ENCODE data around the gene CLIC5. TPM values are rescaled to one million over a fixed set of nuclear protein-coding genes. Genes with fewer than 3 reads are reported as not detected.

The CLIC5 gene
- total RNA-seq, 1 donor from 2014 or later, result 0.32 TPM

- Mint-ChIP-seq H3K4me3 (ENCODE audit: unreplicated experiment) (no peak overlapping the region), H3K27ac (ENCODE audit: unreplicated experiment) (no peak overlapping the region), H3K9me3 (ENCODE audit: unreplicated experiment) (peaks cover 2% of the 10 kb centered on the region), H3K36me3 (ENCODE audit: low read depth, unreplicated experiment) (no peaks in the 10 kb centered on the region), H3K4me1 (ENCODE audit: low read depth, unreplicated experiment) (no peaks in the 10 kb centered on the region), H3K27me3 (ENCODE audit: low read depth, unreplicated experiment) (peaks cover 2% of the 10 kb centered on the region)
- Histone ChIP-seq H3K9me3 (ENCODE audit: insufficient read depth, low read depth, low read length) (peaks cover 2% of the 10 kb centered on the region), H4K20me1 (ENCODE audit: insufficient read depth, low read length) (no peaks in the 10 kb centered on the region), H3K27me3 (ENCODE audit: insufficient read depth, low read length) (peaks cover 4% of the 10 kb centered on the region), H3K4me3 (ENCODE audit: insufficient read depth, low read depth, low read length) (no peak overlapping the region), H3K36me3 (ENCODE audit: insufficient read depth, low read length) (no peaks in the 10 kb centered on the region), H2AFZ (ENCODE audit: low read depth, low read length) (no peak overlapping the region), H3K4me1 (ENCODE audit: insufficient read depth, low read length) (no peaks in the 10 kb centered on the region), H3K79me2 (ENCODE audit: insufficient read depth, low read length) (no peaks in the 10 kb centered on the region), H3K4me2 (ENCODE audit: low read length) (no peak overlapping the region), H3K9ac (ENCODE audit: low read length) (no peak overlapping the region), H3K27ac (ENCODE audit: low read depth, low read length) (no peak overlapping the region)
- TF ChIP-seq CTCF (IDR thresholded peaks at IDR 0.05; ENCODE audit: insufficient read depth, low read depth, low read length) (no peak), EZH2 (IDR thresholded peaks at IDR 0.05; ENCODE audit: insufficient read depth, low read length) (no peak)
- FAIRE-seq, result no peak
- DNase-seq (ENCODE audit: low read depth), result no peak
These were observed 41.1 kb downstream of the CLIC5 start for GRCh38 chr6:45974596-45974995.

GRCh38 chr6:45972795-45973503, 42.7 kb downstream of the CLIC5 start:
- FAIRE-seq (no peak), DNase-seq (ENCODE audit: low read depth) (no peak)
- Histone ChIP-seq H3K9me3 (ENCODE audit: insufficient read depth, low read depth, low read length) (peaks cover 2% of the 10 kb centered on the region), H3K4me1 (ENCODE audit: insufficient read depth, low read length) (no peaks in the 10 kb centered on the region), H3K79me2 (ENCODE audit: insufficient read depth, low read length) (no peaks in the 10 kb centered on the region), H3K4me2 (ENCODE audit: low read length) (no peak overlapping the region), H4K20me1 (ENCODE audit: insufficient read depth, low read length) (no peaks in the 10 kb centered on the region), H2AFZ (ENCODE audit: low read depth, low read length) (no peak overlapping the region), H3K27ac (ENCODE audit: low read depth, low read length) (no peak overlapping the region), H3K4me3 (ENCODE audit: insufficient read depth, low read depth, low read length) (no peak overlapping the region), H3K9ac (ENCODE audit: low read length) (no peak overlapping the region), H3K36me3 (ENCODE audit: insufficient read depth, low read length) (no peaks in the 10 kb centered on the region), H3K27me3 (ENCODE audit: insufficient read depth, low read length) (no peaks in the 10 kb centered on the region)
- no peak overlapping the region for H3K27ac Mint-ChIP-seq (ENCODE audit: unreplicated experiment)
- no peaks in the 10 kb centered on the region for H3K36me3 Mint-ChIP-seq (ENCODE audit: low read depth, unreplicated experiment)
- peaks cover 4% of the 10 kb centered on the region for H3K9me3 Mint-ChIP-seq (ENCODE audit: unreplicated experiment)
- H3K27me3 Mint-ChIP-seq (ENCODE audit: low read depth, unreplicated experiment), result peaks cover 2% of the 10 kb centered on the region
- TF ChIP-seq CTCF (IDR thresholded peaks at IDR 0.05; ENCODE audit: insufficient read depth, low read depth, low read length) (no peak), EZH2 (IDR thresholded peaks at IDR 0.05; ENCODE audit: insufficient read depth, low read length) (no peak)
- H3K4me3 Mint-ChIP-seq (ENCODE audit: unreplicated experiment), result no peak overlapping the region
- H3K4me1 Mint-ChIP-seq (ENCODE audit: low read depth, unreplicated experiment), result no peaks in the 10 kb centered on the region

GRCh38 chr6:45971287-45971686, 44.4 kb downstream of the CLIC5 start:
- Mint-ChIP-seq H3K4me3 (ENCODE audit: unreplicated experiment) (no peak overlapping the region), H3K27me3 (ENCODE audit: low read depth, unreplicated experiment) (peaks cover 2% of the 10 kb centered on the region), H3K9me3 (ENCODE audit: unreplicated experiment) (peaks cover 4% of the 10 kb centered on the region), H3K27ac (ENCODE audit: unreplicated experiment) (no peak overlapping the region), H3K36me3 (ENCODE audit: low read depth, unreplicated experiment) (no peaks in the 10 kb centered on the region), H3K4me1 (ENCODE audit: low read depth, unreplicated experiment) (peaks cover 6% of the 10 kb centered on the region)
- Histone ChIP-seq H3K4me1 (ENCODE audit: insufficient read depth, low read length) (peaks cover 4% of the 10 kb centered on the region), H3K27me3 (ENCODE audit: insufficient read depth, low read length) (no peaks in the 10 kb centered on the region), H3K79me2 (ENCODE audit: insufficient read depth, low read length) (no peaks in the 10 kb centered on the region), H3K9ac (ENCODE audit: low read length) (no peak overlapping the region), H2AFZ (ENCODE audit: low read depth, low read length) (no peak overlapping the region), H3K4me3 (ENCODE audit: insufficient read depth, low read depth, low read length) (no peak overlapping the region), H3K4me2 (ENCODE audit: low read length) (no peak overlapping the region), H3K27ac (ENCODE audit: low read depth, low read length) (no peak overlapping the region), H3K36me3 (ENCODE audit: insufficient read depth, low read length) (no peaks in the 10 kb centered on the region), H3K9me3 (ENCODE audit: insufficient read depth, low read depth, low read length) (peaks cover 2% of the 10 kb centered on the region), H4K20me1 (ENCODE audit: insufficient read depth, low read length) (no peaks in the 10 kb centered on the region)
- TF ChIP-seq EZH2 (IDR thresholded peaks at IDR 0.05; ENCODE audit: insufficient read depth, low read length), result no peak
- no peak for TF ChIP-seq CTCF (IDR thresholded peaks at IDR 0.05; ENCODE audit: insufficient read depth, low read depth, low read length)
- DNase-seq (ENCODE audit: low read depth) (no peak), FAIRE-seq (no peak)

All from astrocyte (in vitro differentiated cells and primary cell).